Fibroblast of skin of right biceps (primary cell): Measurements from ENCODE around the gene CFAP92.

Experiments
- DNase-seq: peaks from one replicate; pipeline ENCODE4 v3.0.0-alpha.2; 2013

Gene CFAP92, protein sequence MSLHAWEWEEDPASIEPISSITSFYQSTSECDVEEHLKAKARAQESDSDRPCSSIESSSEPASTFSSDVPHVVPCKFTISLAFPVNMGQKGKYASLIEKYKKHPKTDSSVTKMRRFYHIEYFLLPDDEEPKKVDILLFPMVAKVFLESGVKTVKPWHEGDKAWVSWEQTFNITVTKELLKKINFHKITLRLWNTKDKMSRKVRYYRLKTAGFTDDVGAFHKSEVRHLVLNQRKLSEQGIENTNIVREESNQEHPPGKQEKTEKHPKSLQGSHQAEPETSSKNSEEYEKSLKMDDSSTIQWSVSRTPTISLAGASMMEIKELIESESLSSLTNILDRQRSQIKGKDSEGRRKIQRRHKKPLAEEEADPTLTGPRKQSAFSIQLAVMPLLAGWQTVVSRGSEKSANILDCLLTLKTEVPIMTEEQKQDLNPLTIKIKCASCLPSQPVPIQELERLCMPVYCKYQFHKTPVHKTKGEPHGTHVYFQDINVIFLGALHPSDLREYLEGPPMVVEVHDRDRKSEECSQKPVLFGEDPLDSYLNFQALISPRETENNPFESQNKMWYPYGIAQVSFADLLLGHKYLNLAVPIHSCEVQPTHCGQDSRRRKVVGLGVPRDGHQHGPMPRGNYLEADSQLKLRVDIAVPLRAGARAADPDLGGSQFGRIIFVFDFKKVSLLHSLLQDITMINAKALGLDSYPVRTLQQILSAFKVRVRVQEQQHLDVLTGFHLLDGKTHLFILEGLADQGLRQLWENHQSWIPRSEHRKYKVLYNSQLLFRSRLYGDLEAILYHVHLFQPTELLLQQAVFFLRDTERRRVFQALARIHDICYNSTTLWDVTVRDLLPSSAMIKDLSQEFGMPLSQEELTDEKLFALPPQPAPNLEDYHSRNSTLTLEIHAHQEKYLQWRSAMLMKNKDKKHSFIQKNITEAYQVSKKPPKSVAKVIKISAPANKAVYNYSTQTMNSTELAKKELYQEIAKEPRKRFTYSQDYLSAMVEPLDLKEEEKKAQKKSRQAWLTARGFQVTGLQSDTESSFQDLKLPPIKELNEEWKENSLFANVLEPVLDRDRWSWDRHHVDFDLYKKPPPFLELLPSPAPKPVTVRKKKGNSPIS

GRCh38 chr3:128993461-128994172, at the start of gene CFAP92:
CFAP92 (minus strand) TSS chr3:128994076; CDS start chr3:128993304, 772 bp downstream.
- peak; percentile 64 for DNase-seq

GRCh38 chr3:129040579-129041300, 46.9 kb upstream of the CFAP92 start:
- DNase-seq = no peak

GRCh38 chr3:129040039-129040336, 46.1 kb upstream of the CFAP92 start:
- no peak for DNase-seq

GRCh38 chr3:129039271-129040038, 45.6 kb upstream of the CFAP92 start:
- DNase-seq = no peak

GRCh38 chr3:129038121-129038855, 44.4 kb upstream of the CFAP92 start:
- DNase-seq = no peak

- DNase-seq = no peak
These were observed 43.2 kb upstream of the CFAP92 start for GRCh38 chr3:129037093-129037419.

GRCh38 chr3:129036222-129037092, 42.6 kb upstream of the CFAP92 start:
- no peak for DNase-seq

- DNase-seq = no peak
These were observed 41.7 kb upstream of the CFAP92 start for GRCh38 chr3:129035360-129036221.

DNA sequence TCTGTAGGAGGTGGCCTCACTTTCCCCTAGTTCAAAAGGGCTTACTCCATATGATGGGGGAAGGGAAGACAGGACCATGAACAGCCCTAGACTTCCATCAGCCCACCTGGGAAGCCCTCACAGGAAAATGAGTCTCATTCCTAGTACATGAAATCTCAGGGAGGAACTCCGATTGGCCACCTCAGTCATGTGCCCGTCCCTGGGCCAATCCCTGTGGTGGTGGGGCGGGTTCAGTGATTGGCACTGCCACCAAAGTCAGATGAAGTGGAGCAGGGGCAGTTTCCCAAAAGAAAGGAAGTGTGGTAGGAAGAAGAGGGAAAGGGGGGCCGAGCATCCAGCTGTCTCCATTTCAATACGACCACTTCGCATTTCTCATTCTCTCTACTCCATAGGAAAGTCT, 40.8 kb upstream of the CFAP92 start:
- DNase-seq = no peak

GRCh38 chr3:129033633-129034321, 39.9 kb upstream of the CFAP92 start:
- no peak for DNase-seq

DNA sequence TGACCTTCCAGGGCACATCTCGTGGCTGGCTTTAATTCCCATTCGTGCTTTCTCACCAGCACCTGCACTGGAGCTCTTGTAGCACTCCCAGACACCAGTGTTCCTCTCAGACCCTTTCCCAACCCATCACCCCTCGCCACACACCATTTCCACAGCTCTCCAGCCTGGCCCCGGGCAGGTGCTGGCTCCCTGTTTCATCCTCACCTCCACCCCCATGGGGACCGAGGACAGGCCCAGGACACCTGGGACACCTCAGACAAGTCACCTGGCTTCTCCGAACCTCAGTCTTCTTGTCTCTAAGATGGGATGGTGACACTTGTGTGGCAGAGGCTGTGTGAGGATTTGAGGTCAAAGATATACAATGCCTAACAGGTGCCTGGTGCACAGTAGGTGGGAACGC, 39.3 kb upstream of the CFAP92 start:
- no peak for DNase-seq

- no peak for DNase-seq
These were observed 38.8 kb upstream of the CFAP92 start for GRCh38 chr3:129032716-129033115.

DNA sequence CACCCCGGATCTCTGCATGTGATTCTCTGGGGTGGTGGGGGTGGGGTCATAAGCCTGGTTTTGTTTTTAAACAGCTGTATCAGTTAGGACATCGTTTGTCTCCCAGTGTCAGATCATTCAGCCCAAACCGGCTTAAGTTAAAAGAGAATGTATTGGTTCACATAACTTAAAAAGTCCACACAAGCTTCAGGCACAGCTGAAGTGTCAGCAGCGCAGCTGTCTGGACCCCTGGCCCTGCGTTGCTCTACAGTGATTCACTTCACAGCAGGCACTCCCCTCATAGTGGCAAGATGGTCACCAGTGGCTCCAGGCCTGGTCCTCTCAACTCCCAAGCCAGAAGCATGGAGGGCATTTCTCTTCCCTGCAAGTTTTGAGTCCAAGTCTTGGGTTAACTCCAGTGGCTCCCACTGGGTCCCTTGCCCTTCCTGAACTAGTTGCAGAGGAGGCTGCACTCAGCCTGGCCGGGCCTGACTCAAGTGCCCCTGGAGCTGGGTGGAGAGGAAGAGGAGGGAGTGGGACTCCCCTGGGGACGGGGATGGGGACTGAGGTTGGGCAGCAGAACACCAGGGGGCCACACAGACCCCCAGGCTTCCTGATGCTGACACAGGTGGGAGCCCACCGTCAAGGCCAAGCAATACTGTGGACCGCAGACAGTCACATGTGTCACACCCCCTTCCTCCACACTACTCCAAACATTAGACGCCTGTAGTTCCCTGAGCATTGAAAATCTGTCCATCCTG, 37.8 kb upstream of the CFAP92 start:
- DNase-seq = no peak

- no peak for DNase-seq
These were observed 36.7 kb upstream of the CFAP92 start for GRCh38 chr3:129030611-129031010.

DNA sequence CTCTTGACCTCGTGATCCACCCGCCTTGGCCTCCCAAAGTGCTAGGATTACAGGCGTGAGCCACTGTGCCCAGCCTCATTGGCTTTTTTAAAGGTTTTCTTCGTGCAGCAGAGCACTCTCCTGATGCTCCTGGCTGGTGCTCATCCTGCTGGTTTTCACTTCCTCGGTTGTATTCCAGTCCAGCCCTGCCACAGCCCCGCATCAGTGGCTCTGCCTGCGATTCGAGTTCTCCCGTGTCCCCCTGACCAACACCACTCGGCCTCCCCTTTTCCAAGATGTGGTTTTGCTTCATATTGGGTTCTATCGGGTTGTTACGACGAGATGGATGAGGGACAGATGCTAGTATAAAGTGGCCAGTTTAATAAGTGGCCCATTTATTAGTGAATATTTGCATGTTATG, 35.0 kb upstream of the CFAP92 start:
- DNase-seq = no peak

- no peak for DNase-seq
These were observed 33.6 kb upstream of the CFAP92 start for GRCh38 chr3:129027544-129027880.

DNA sequence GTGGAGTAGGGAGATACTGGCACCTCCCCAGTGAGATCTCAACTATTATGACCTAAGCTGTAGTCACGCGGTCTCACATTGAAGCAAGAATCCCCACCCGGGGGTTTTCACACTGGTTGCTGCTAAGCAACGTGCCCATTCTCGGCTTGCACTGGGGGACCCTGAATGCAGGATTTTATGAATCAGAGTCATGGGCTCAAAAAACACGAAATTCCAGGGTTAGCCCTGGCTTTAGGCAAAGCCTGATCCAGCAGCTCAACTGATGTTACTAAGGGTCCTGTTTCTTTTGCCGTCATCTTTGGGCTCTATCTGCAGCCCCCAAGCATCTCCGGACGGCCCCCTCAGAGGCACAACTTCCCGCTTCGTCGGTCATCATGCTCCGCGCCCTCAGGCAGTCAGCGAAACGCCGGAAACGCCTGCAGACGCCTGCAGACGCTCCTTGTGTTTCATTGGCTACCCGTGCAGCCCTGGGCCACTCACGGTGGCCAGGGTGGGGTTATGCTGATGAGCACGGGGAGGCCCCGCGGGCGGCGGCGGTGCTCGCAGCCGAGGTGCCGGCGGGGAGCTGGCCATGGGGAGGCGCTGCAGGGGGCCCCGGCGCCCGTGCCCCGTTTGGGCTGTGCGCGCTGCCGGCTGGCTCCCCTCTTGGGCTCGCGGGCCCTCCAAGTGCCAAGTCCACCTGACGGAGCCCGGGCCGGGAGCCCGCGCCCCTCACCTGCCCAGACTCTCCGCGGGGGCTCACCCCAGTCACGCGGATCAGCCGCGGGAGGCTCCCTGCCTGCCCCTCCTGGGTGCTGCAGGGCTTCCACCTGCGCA, 33.1 kb upstream of the CFAP92 start:
- DNase-seq = peak; percentile 80
